Measurements from ENCODE around the gene TSPAN5.

Gene TSPAN5

DNA sequence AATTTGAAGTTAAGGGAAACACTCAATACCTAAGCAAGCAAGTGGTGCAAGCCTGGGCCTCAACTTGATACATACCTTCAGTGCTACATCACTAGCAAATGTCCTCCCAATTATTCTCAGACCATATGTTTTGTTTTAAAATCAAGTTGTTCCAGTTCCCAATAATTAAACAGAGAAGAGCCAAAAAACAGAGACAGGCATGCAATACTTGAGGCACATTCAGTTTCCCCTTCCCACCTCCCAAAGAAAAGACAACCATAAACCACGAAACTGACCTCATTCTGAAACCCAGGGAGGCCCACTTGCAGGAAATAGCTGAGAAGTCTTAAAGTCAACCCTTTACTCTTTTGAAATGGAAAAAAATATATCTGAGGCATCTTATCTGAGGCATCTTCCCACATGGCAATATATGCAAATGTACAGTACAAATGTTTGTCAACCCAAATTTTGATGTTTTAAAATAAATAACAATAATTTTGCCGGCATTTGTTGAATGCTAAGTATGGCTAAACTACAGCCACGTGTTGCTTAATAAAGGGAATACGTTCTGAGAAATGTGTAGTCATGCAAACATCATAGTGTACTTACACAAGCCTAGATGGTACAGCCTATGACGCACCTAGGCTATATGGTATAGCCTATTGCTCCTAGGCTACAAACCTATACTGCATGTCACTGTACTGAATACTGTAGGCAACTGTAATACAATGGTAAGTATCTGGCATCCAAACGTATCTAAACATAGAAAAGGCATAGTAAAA, 147.5 kb downstream of the TSPAN5 start:
- no peak for DNase-seq

DNA sequence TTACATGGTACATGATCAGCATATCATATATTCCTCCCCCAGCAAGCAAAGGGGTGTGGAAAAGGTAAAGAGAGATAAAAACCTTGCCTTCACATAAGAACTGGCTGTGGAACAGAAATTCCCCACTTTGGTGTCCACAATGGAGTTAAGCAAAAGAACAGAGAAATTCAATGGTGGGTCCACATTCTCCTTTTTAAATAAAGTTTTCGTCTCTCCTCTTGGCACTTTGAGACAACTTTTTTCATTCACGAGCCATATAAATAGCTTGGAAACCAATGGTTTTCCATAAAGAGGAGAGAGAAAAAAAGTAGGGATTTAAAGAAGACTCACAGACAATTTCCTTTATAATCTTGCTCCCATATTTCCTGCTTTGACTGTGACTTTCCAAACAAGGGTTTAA, 148.1 kb downstream of the TSPAN5 start:
- no peak for DNase-seq

DNA sequence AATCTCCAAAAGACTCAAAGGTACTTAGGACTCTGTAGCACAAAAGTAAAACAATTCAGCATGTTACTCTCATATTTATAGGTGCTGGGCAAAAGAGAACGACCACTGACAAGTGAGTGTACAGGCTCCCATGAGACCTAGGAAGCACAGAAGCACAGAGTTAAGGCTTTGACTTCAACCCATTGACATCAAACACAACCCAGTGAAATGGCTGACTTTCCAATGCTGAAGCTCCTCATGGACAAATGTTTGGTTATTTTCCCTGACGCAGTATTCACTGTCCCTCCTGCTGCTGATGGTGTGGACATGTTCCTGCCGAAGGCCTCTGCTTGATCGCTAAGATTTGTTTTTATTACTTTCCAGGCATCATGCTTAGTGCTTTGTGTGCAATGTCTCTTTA, 148.7 kb downstream of the TSPAN5 start:
- DNase-seq, result no peak

DNA sequence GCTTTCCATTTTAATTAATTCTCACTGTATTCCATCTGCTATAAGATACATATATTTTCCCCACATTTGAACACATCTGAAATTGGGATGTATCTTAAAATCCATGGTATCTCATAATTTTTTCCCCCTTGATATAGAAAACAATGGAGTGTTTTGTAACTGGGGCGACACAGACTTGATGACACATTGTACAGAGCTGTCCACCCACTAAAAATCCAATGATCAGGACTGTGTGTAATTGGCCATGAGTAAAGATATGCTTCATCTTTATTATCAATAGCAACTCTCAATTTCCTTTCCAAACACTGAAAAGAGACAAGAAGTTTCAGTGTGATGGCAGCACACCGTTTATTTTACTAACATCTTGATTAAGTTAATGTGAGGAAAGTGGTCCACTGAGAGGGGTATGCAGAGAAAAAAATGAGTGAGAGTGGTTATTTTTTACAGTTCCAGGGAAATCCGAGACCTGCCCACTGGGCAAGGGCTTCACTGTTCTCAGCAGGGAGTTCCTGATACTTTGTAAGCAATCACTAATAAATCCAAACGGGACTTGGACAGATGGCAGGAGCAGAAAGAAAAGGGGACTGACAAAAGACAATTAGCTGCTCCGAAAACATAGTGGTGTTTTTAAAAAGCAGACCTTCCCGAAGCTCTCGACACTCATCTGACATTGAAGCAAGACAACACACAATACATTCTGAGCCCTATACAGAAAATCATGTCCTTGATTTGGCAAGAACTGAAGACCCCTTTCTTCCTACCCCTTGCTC, 149.4 kb downstream of the TSPAN5 start:
- DNase-seq, result no peak

DNA sequence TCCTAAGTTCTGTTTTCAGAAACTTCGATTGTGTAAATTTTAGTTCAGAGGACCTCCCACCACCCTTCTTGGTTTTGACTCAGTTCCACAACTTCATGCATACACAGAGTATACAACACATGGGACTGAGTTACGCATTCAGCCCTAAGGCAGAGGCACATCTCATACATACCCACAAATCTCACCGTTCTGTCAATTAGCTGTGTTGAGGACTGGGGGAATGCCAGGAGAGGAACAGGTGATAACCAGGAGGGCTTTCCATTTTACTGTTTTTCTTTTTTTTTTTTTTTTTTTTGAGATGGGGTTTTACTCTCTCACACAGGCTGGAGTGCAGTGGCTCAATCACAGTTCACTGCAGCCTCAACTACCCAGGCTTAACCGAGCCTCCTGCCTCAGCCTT, 150.2 kb downstream of the TSPAN5 start:
- no peak for DNase-seq

DNA sequence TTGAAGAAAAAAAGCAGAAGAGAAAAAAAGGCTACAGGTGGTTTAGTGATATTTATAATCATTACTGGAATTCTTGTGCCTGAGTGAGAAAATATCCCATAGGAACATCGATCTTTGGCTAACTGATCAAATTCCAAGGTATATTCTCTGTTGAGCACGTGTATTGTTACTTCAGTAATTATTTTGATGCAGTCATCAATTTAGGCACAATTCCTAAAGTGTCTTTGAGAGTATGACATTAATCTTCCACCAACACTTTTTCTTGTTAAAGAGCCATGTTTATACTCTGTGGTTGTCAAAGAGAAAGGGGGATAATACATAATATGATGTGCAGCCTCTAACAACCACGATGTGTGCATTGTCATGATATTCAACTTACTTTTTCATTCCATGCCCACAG, 151.1 kb downstream of the TSPAN5 start:
- no peak for DNase-seq

DNA sequence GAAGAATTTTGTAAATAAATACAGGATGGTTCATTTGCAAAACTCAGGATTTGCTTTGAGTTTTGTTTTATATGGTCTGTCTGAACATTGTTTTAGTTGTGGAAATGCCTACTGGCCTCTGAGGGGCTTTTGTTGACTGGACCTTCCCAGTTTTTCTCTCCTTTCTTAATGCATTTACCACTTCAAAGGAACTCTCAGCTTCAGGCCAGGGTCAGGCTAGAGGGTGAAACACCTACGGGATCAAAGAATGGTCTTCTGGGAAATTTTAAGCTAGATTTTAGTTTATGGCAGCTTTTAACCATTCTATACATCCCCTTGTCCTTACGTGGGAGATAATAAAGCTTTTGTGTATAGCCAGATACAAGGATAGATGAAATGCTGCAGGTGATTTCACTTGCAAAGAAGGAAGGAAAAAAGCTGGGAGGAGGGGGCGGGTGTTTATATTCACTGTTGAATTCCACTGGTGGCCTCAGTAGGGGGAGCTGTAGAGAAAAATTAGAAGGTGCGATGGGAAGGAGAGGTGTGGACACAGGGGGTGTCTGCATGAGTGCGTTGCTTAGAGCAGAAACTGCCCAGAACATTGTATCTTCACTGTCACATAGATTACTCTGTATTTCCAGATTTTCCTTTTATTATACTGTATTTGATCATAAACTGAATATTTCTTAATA, 151.8 kb downstream of the TSPAN5 start:
- no peak for DNase-seq

DNA sequence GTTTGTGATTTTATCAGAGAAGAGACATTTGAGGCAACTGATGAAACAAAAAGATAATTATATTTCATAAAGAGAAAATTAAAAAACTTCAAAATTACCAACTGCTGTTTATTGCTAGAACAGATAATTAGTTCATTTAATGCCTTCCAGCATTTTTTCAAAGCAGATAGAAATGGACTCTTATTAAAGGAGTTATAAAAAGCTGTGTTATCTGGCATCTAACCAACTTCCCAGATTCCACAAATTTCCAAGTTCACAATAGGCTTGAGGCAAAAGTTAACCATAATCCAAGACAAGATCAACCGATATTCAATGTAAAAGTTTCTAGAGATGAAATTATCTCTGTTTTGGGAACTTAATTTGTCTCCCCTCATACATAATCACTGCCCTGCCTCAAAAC, 152.4 kb downstream of the TSPAN5 start:
- no peak for DNase-seq

DNA sequence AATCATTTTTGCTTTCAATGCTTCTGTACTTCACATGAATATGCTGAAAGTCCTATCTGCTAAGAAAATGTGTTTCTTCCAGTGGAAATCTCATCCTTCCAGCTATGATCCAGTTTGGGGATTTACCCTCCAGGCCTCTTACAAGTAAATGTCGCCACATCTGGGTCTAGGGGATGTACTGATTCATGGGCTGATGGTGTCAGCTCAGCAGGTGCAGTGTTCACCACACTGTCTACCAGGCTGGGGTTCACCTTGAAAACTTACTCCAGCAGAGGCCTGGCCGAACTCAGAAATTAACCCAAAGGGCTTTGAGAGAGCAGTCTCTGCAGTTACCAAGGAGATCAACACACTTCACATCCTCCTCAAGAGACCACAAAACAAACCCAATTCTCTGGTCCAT, 154.3 kb downstream of the TSPAN5 start:
- no peak for DNase-seq

DNA sequence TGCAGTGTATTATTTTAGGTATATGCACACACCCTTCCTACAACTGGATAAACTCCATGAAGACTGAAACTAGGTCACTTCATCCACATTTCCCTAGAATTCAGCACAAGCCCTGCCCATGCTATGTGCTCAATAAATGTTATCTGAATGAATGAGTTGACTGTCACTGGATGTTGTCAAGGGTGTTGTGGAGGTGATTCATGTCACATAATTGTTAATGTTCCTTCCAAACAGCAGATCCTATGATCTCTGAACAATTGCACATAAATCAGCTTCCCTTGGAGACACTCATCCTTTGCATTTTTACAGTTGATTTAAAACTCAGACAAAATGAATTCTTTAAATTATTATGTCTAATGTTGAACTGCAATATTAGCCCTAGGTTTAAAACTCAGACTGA, 154.7 kb downstream of the TSPAN5 start:
- DNase-seq, result no peak

DNA sequence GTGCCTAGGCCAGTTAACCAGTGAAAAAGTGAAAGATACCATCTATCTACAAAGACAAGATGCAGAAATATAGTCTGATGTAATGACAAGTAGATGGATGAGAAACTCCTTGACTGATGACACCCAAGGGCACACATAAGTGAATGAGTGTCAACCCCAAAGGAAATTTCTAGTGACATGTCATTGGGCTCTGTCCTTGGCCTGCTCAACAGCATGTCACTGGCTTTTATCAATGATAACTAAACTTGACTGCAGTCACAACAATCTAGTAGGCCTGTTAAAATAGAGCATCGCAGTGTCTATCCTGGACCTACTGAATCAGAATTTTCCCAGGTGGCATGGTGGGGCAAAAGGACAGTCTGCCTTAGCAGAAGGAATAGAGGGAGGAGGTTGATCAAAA, 155.8 kb downstream of the TSPAN5 start:
- no peak for DNase-seq

DNA sequence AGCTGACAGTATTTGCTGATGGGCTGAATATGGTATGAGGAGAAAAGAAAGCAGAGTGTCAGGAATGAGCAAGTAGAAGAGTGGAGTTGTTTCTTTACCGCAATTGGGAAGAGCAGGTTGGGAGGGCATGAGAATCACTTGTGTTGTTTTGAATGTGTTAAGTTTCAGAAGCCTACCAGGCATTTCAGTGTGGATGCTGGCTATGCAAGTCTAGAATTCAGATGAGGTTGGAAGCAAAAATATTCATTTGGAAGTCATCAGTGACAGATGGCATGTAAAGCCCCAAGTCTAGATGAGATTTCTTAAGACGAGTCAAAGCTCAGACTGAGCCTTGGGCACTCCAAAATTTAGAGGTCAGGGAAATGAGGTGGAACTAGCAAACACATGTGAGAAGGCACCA, 156.4 kb downstream of the TSPAN5 start:
- no peak for DNase-seq

DNA sequence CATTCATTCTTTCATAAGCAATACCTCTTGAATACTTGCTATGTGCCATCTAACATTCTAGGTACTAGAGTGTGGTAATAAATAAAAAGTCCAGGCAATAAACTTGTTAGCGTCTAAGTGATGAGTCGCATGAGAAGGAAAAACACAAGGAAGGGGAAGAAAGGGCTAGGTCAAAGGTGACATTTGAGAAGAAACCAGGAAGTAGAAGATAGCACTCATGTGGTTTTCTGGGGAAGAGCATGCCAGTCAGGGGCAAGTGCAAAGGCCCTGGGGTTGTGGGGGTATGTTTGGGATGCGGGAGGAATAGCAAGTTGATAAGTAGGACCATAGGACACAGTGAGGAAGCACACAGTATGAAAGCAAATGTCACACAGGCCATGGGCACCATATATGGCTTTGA, 157.0 kb downstream of the TSPAN5 start:
- DNase-seq, result no peak

DNA sequence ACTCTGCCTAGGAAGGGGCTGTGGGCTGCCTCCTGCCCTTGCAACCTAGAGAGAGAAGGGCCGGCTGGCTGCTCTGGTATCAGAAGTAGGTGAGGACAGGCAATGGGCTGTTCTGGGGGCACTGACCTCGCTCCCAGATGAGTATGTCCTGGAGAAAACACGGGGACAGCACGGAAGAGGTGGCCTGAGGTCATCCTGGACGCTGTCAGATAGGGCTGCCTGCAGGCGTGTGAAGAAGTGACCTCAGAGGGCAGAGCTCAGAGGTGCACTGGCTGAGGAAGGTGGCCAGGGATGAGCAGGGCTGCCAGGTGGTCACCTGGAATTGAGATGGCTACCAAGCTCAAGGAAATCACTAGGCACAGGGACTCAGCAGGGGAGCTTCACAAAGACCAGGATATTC, 159.6 kb downstream of the TSPAN5 start:
- no peak for DNase-seq

DNA sequence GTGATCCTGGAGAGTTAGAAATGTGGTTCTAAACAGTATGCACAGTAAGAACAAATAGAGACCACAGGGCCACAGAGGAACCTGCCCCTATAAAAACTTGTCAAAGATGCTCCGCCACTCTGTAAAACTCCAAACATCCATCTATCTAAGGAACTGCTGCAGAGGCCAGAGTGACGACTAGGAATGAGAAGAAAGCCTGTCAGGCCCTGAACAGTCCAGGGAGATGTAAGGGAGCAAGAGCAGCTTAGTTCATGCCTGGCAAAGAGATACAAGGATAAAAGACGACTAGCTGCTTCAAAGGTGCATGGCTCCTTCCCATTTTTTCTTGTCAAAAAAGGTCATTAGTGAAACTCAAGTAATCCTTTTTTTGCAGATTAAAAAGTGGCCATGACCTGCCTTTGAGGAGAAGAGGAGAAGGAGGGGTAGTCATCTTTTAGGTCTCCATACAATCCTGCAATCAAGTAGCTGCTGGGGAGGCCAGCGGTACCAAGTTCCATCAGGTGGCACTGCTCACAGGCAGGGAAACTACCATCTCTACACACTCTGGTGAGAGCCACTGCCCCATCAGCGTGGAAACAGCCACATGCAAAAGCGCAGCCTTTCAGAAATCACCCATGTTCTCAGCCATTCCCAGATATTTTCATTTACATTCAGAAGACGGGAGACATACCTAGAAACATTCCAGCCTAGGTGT, 162.1 kb downstream of the TSPAN5 start:
- no peak for DNase-seq

DNA sequence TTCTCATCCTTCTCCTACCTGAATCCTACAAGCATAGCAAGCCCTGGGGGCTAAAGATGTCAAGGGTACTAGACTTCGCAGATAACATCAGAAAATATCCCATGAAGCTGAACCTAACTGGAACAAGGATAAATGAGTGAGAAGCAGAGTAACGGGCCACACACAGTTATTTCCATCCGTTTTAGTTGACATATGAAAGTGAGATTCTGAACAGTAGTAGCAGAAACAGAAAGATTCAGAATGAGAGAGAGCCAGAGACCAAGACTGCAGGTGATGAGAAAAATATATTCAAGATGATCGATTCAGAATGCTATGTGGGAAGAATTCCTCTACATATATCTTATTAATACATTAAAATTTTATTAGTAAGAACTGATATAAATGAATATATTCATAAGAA, 165.1 kb downstream of the TSPAN5 start:
- DNase-seq, result no peak

DNA sequence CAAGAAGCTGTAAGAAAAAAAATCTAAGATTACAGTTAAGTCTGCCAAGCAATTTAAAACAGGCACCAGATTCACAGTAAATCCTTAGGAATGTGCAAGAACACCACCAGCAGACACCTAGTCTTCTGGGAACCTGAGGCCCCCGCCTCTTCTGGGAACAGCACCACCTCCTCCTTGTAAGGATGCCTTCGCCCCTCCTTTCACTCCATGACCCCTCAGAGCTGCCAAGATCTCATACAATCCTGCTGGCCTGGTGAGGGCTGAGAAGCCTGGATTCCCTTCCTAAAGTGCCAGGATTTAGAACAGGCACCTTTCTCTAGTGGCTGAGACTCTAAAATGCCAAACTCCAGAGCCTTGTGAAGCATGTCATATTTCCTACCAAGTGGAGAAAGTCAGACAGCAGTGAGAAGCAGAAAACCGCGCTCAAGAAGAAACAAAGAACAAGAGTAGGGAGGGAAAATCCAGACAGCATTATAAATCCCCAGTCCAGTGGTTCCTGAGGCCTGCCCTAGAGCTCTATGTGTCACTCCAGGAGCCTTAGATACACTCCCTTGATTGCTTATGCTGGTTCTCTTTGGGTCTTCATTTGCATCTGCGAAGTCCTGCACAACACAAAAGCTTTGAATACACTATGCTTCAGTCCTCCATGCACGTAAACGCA, 166.4 kb downstream of the TSPAN5 start:
- no peak for DNase-seq

DNA sequence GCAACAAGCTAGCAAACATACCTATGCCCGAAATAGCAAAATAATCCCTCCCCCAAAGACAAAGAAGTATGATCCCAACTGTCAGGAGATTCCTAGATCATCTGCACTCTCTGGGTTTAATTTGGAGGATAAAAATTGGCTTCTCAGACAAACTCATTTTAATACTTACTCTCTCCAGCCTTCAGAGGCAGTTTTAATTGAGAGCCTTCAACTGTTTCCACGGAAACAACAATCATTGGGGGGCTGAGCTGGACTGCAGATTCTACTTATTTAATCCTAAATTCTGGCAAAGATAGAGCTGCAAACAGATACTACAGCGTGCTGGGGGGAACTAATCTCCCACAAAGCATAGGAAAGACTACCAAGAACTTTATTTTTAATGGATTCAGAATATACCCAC, 168.2 kb downstream of the TSPAN5 start:
- no peak for DNase-seq

DNA sequence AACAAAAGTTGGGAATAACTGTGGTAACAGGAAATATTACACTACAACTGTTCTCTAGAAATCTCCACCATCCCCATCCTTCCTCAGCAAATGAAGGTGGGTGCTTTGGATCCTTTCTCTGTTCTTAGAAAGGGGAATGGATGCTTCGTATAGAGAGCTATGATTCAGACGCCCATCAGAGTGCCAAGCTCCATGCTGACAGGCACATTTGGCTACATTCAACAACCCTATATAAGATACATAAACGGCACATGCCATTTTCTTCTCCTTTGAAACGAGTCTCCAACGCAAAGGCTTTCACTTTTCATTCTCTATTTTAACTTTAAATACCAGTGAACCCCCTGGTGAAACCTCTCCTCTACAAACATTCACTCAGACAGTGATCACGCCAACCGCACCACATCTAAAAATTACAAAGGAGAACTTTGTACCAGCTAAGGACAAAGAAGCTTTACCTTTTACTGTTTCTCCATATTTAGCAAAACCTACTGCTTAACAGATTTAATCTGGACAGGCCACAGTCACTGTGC, 172.5 kb downstream of the TSPAN5 start:
- DNase-seq, result no peak

DNA sequence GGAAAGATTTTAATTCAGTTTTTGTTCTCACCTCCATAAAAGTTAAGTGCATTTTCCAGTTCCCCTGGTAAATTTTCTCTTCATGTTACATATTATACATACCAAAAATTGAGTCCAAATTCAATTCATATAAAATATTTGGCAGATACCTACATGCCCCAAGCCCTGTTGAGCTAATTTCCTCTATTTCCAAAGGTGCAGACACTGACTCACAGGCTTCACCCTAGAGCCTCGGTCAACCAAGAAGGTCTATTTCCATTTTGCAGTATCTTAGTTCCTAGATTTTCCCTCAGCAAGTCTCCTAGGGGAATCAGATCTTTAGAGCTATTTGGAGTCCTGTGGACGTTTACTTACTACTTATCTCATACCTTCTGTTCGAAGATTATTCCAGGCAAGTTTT, 174.4 kb downstream of the TSPAN5 start:
- DNase-seq, result no peak

DNA sequence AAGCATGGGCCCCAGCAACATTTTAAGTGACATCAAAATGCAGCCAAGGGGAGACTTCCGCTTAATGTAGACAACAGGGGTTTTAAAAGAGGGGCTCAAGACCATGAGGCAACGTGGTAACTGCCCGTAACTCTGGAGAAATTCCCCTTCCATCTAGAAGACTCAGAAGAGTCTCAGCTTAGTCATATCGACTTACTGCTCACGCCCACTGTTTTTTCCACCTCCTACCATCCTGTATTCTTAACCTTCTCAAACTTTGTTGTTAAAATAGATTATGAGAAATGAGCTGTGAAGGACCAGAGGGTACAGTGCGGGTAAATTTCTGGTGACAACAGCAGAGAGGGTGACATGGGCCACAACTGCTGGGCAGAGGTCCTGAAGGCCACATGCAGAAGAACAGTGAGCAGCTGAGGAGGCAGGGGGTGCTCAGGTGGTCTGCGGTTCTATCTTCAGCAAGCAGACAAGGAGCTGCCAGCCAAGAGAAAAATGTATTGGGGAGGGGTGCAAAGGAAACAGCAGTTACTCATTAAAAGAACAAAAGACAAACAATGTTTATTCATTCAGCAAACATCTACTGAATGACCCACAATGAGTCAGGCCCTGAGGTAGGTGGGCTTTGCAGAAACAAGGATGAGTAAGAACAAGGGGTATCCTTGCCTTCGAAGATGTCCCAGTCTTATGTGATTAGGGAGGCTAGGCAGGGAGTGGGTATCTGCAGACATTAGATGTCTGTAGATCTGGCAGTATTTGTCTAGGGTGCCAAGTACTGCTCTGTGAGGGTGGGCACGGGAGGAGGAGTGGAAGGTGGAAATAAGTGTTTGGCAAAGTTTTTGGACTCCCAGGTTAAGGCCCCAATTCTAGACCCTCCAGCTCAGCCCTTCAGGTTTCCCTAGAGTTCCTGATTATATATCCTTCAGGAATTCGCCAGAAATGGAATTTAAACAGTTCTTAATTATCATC, 175.3 kb downstream of the TSPAN5 start:
- DNase-seq, result no peak

DNA sequence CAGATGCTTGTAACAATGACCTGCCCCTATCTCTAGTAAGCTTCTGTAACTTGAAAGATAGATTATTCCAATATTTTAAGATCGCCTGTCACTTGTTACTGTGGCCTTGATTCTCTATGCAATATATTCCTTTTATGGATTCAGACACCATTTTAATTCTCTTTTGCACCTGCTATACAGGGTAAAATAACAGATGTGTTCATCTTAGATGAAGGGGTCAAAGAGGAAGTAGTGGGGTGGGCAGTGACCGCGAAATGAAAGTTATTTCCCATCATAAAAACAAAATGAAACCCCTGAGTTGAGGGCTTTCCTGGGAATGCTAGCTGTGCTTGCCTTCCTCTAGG, 175.9 kb downstream of the TSPAN5 start:
- no peak for DNase-seq

Data from activated T-cell treated with anti-CD3 and anti-CD28 coated beads, Interleukin-2, amount 50 U/mL, for 1 hour (primary cell).